Raji (cell line): ENCODE measurements around the gene FKRP.
A peak's percentile ranks its signal among the peaks of the same experiment; 100 is the strongest.

ENCODE experiments used
- POLR2A ChIP-seq: IDR thresholded peaks from 2 replicates; pipeline ENCODE4 v1.6.1; 2011; ENCODE audit warnings: low read depth, low read length, control low read depth; ENCODE audit not compliant: insufficient read depth

The FKRP gene

GRCh38 chr19:46745521-46746280, at the start of gene FKRP:
FKRP (plus strand) TSS chr19:46746057; CDS start chr19:46755451, 9,394 bp downstream.
- TF ChIP-seq POLR2A: no peak

- no peak for TF ChIP-seq POLR2A
Measured at GRCh38 chr19:46696866-46697203, 49.0 kb upstream of the FKRP start.

GRCh38 chr19:46697204-46697960, 48.5 kb upstream of the FKRP start:
- TF ChIP-seq POLR2A: no peak

- TF ChIP-seq POLR2A: no peak
Measured at GRCh38 chr19:46698395-46699321, 47.2 kb upstream of the FKRP start.

- no peak for TF ChIP-seq POLR2A
Measured at GRCh38 chr19:46700704-46701103, 45.2 kb upstream of the FKRP start.

GRCh38 chr19:46704379-46705076, 41.3 kb upstream of the FKRP start:
- no peak for TF ChIP-seq POLR2A

- no peak for TF ChIP-seq POLR2A
Measured at GRCh38 chr19:46710687-46711086, 35.2 kb upstream of the FKRP start.

- peak; percentile 40; the same call in 1 of the 2 replicates for TF ChIP-seq POLR2A
Measured at GRCh38 chr19:46713781-46714443, 31.9 kb upstream of the FKRP start.

- TF ChIP-seq POLR2A: peak; percentile 19; the same call in 1 of the 2 replicates
Measured at GRCh38 chr19:46714444-46715106, 31.3 kb upstream of the FKRP start.

GRCh38 chr19:46715620-46715974, 30.3 kb upstream of the FKRP start:
- no peak for TF ChIP-seq POLR2A

GRCh38 chr19:46715975-46716671, 29.7 kb upstream of the FKRP start:
- no peak for TF ChIP-seq POLR2A

- TF ChIP-seq POLR2A: no peak
Measured at GRCh38 chr19:46716672-46717033, 29.2 kb upstream of the FKRP start.

- peak; percentile 63 for TF ChIP-seq POLR2A
Measured at GRCh38 chr19:46717034-46717715, 28.7 kb upstream of the FKRP start, which contains the start of gene PRKD2. PRKD2 (minus strand) TSS chr19:46717114; CDS start chr19:46716370, 744 bp downstream.
